Esophagus muscularis mucosa (tissue), 4 donors: ENCODE data around the gene CDH6.

Experiments
- EP300 ChIP-seq: sonication (generic); formaldehyde crosslinking; IDR thresholded peaks from one replicate; pipeline ENCODE4 v1.6.1; 2017; ENCODE audit warnings: antibody characterized with exemption
- POLR2A ChIP-seq: fragments of 450-650 bp; IDR thresholded peaks from one replicate; pipeline ENCODE4 v1.6.1; 2017; ENCODE audit warnings: antibody characterized with exemption, moderate library complexity, mild to moderate bottlenecking, low read depth
- POLR2AphosphoS5 ChIP-seq, 2 donors: sonication (generic); formaldehyde crosslinking; IDR thresholded peaks; one replicate each; pipeline ENCODE4 v1.6.1; 2017; ENCODE audit warnings: antibody characterized with exemption in 2 of 2
- TF ChIP-seq, protein P1 (sequence below), 3 experiments: fragments of 200-600 bp in 2 of 3; fragments of 450-650 bp in 1 of 3; sonication (generic) in 2 of 3; IDR thresholded peaks; one replicate each; pipeline ENCODE4 v1.5.1; 2017 to 2019; ENCODE audit warnings: antibody characterized with exemption in 3 of 3, mild to moderate bottlenecking in 2 of 3, moderate library complexity in 1 of 3

DNA sequence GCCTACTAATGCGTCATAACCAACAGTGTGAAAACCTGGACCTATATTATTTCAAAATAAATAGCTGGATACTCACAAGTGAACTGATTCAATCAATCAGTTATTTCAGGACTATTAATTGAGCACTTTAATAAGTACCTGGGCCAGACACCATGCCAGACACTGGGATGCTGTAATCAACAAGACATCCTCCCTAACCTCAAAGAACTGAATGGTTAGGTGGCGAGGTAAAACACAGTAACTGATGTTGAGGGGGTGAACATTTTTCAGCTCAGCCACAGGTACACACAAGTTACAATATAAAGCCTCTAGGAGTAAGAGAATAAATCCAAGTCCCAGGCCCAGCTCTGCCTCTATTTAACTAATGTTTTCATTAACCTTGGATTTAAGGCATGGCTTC lies 24.0 kb downstream of the CDH6 start:
- TF ChIP-seq, protein P1, sequence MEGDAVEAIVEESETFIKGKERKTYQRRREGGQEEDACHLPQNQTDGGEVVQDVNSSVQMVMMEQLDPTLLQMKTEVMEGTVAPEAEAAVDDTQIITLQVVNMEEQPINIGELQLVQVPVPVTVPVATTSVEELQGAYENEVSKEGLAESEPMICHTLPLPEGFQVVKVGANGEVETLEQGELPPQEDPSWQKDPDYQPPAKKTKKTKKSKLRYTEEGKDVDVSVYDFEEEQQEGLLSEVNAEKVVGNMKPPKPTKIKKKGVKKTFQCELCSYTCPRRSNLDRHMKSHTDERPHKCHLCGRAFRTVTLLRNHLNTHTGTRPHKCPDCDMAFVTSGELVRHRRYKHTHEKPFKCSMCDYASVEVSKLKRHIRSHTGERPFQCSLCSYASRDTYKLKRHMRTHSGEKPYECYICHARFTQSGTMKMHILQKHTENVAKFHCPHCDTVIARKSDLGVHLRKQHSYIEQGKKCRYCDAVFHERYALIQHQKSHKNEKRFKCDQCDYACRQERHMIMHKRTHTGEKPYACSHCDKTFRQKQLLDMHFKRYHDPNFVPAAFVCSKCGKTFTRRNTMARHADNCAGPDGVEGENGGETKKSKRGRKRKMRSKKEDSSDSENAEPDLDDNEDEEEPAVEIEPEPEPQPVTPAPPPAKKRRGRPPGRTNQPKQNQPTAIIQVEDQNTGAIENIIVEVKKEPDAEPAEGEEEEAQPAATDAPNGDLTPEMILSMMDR (IDR thresholded peaks at IDR 0.05) = no peak
- TF ChIP-seq POLR2AphosphoS5 (IDR thresholded peaks at IDR 0.05) (no peak), POLR2A (no peak), EP300 (no peak)
